ENCODE measurements around the gene SLC24A2. TPM values are rescaled to one million over a fixed set of nuclear protein-coding genes. Genes with fewer than 3 reads are reported as not detected.
"Not testable (repeated sequence)": the region's sequence is repeated elsewhere in the genome, so short reads cannot be mapped to it uniquely, and the experiment has no call there.

SLC24A2 gene
- total RNA-seq (2014; rRNA removed; shearing (Covaris generic)), result not detected in 2 replicates

DNA sequence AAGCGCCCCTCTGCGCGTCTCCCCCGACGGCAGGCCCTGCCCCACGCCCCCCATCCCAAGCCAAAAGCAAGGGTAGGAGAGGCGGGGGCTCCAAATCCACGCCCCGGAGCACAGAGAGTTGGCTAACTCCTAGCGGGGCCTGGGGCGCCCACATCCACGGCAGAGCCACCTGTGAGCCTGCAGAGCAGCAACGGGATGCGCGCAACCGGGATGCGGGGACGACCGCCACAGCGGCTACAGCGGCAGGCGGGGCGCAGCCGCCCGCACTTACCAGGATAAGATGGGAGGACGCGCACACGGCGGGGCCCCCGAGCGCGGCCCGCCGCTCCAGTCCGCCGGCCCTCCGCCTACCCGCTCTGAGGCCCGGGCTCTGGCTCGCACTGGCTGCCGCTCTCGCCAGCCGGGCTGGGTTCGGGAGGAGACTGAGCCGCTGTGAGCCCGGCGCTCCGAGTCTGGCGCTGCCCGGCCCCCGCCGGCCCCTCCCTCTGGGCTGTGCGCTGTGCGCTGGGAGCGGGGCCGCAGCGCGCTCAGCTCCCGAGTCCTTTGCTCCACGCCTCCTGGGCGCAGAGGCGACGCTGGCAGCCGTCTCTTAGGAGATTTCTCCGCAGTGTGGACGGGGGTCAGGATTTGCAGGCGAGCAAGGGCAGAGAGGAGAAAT lies at the start of gene SLC24A2:
Gene SLC24A2, minus strand, starts transcription at position 424 of the 658 bp plus-strand sequence.
- peak; percentile 43 for DNase-seq (ENCODE audit: low spot score)
- in situ Hi-C loops (cut with HindIII; ENCODE audit: low sequenced_read_pairs), result no loop called here

DNA sequence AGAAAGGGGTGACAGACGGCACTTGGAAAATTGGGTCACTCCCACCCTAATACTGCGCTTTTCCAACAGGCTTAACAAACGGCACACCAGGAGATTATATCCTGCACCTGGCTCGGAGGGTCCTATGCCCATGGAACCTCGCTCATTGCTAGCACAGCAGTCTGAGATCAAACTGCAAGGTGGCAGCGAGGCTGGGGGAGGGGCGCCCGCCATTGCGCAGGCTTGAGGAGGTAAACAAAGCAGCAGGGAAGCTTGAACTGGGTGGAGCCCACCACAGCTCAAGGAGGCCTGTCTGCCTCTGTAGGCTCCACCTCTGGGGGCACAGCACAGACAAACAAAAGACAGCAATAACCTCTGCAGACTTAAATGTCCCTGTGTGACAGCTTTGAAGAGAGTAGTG lies 44.5 kb upstream of the SLC24A2 start:
- in situ Hi-C loops (cut with HindIII; ENCODE audit: low sequenced_read_pairs), result not testable (repeated sequence)

GRCh38 chr9:19830796-19831195 lies 42.0 kb upstream of the SLC24A2 start:
- in situ Hi-C loops (cut with HindIII; ENCODE audit: low sequenced_read_pairs), result no loop called here

More for the DNA sequence above, 44.5 kb upstream of the SLC24A2 start:
- DNase-seq (ENCODE audit: low spot score), result not testable (repeated sequence)

GRCh38 chr9:19828576-19829109 lies 39.8 kb upstream of the SLC24A2 start:
- in situ Hi-C loops (cut with HindIII; ENCODE audit: low sequenced_read_pairs), result no loop called here
- no peak for DNase-seq (ENCODE audit: low spot score)

More at GRCh38 chr9:19830796-19831195, 42.0 kb upstream of the SLC24A2 start:
- no peak for DNase-seq (ENCODE audit: low spot score)

GRCh38 chr9:19816769-19817168 lies 27.9 kb upstream of the SLC24A2 start:
- in situ Hi-C loops (cut with HindIII; ENCODE audit: low sequenced_read_pairs), result no loop called here
- no peak for DNase-seq (ENCODE audit: low spot score)

DNA sequence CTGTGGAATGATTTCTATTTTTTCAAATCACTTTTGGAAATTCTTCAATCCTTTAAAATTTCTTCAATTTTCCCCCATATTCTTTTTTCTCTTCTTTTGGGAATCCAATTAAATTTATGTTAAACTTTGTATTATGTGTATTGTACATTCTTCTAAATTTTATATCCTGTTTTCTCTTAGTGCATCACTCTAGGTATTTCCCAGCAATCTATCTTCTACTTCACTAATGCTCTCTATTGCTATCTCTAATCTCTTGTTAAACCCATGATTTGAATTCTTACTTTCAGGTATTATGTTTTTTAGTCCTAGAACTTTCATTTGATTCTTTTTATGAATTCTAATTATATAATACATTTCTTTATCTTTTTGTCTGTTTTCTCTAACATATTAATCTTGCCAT lies 23.4 kb upstream of the SLC24A2 start:
- no peak for DNase-seq (ENCODE audit: low spot score)
- in situ Hi-C loops (cut with HindIII; ENCODE audit: low sequenced_read_pairs), result no loop called here

DNA sequence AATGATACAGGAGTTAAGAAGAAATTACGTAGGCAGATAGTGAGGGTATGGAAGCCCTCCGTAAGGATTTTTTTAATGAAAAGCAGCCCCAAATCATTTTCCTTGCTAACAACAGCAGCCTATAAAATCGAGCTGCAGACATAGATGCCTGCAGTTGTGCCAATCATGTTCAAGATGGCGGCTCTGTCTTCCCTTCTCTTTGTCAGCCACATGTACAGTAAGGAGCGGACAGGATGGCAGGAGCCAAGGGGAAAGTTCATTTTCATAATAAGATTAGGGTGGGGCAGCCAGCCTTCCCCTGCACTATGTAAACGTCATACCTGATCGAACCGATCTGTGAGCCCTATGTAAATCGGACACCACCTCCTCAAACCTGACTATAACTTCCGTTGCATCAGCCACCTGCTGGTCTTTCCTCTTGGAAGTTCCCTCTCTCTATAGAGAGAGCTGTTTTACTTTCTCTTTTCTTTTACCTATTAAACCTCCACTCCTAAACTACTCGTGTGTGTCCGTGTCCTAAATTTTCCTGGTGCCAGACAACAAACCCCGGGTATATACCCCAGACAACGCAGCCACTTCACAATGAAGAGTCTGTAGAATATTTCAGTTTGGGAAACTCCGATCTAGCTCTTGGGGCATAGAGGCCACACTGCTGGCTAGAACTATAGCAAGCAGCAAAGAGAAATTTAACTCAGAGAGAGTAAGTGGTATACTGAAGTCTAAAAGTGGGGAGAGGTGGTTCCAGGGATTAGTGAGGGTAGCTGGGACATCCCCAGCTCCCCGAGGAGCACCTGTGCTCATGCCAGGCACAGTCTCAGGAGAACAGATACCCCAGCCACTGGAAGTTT lies 20.8 kb upstream of the SLC24A2 start:
- no peak for DNase-seq (ENCODE audit: low spot score)
- in situ Hi-C loops (cut with HindIII; ENCODE audit: low sequenced_read_pairs), result no loop called here

DNA sequence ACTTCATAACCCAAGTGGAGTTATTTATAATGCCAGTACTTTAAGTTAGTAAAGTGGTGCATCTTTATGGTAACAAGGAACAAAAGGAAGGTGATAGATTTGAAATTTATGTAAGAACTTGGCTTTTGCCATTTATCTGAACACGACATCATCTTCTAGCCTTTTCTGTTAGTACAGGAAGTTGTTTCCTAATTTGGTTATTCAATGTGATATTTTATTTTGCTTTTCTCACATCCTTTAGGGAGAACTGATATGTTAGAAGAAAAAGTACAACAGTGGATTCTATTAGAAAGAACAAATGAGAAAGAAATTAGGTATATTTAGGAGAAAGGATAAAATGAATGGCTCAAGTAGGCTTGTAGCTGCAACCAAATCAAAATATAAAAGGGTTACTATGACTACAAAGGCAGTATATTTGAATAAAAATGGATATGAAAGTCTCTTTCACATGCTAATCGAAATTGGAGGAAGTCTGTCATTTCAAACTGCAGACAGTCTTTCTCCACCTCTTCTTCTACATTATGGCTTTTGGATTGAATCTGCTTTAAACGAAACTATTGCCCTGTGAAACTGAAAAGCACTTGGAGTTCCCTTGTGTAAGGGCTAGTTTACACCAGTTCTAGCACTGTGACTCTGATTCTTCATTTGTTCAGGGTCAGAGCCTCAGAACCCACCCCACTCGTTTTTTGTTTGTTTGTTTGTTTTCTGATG lies 18.5 kb upstream of the SLC24A2 start:
- no peak for DNase-seq (ENCODE audit: low spot score)
- in situ Hi-C loops (cut with HindIII; ENCODE audit: low sequenced_read_pairs), result no loop called here

DNA sequence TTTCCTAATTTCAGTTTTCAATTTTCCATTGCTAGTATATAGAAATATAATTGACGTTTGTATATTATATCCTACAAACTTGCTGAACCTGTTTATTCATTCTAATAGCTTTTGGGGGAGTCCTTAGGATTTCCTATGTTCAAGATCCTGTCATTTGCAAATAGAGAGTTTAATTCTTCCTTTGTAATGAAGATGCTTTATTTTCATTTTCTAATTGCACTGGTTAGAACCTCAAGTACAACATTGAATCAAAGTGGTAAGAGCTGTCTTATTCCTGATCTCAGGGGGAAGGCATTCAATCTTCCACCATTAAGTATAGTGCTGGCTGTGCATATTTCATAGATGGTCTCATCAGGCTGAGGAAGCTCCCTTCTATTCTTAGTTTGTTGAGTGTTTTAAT lies 15.6 kb upstream of the SLC24A2 start:
- in situ Hi-C loops (cut with HindIII; ENCODE audit: low sequenced_read_pairs), result no loop called here
- DNase-seq (ENCODE audit: low spot score), result no peak

DNA sequence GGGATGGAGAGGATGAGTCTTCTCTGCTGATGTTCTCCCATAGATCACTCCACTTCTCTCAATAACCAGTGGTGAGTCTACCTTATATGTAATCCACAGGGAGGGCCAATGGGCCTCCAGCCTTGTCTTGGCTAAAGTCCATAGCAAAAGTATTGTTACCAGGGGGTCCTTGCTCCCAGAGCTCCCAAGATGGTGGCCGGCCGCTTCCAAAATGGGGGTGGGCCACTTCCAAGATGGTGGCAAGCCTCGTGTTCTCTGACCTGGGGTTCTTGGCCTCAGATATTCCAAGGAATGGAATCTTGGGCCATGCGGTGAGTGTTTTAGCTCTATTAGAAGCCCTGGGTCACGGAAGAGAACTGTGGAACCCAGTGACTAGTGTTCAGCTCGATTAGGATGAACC lies 12.0 kb upstream of the SLC24A2 start:
- in situ Hi-C loops (cut with HindIII; ENCODE audit: low sequenced_read_pairs), result no loop called here
- no peak for DNase-seq (ENCODE audit: low spot score)

DNA sequence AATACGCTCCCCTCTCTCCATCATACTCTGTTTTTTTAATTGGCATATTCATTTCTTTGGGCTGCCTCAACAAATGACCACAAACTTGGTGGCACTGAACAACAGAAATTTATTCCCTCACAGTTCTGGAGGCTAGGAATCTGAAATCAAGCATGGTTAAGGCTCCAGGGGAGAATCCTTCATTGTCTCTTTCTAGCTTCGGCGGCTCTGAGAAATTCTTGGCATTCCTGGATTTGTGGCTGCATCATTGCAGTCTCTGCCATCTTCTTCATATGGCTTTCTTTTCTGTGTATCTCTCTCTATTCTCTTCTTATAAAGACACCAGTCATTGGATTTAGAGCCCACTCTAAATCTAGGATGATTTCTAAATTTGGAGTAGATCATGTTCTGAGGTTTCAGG lies 10.9 kb upstream of the SLC24A2 start:
- no peak for DNase-seq (ENCODE audit: low spot score)

DNA sequence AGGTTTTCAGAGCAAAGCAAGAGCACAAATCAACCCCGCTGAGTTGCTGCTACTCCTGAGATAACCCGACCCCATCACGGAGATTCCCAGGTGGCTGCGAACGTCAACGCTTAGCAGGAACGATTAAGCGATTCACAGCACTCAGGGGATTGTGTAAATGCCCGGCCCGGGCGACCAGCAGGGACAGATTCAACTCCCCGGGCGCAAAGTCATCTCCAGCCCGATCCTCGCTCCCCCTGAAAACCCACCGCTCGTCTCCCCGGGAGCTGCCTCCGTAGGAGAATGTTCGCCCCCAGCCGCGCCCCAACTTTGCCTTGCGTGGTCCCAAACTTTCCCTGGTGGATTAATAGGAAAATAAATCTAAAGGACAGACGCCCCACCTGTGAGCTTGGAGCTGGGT lies 685 bp downstream of the SLC24A2 start:
- DNase-seq (ENCODE audit: low spot score), result peak; percentile 38
- in situ Hi-C loops (cut with HindIII; ENCODE audit: low sequenced_read_pairs), result no loop called here

More for the DNA sequence above, 10.9 kb upstream of the SLC24A2 start:
- in situ Hi-C loops (cut with HindIII; ENCODE audit: low sequenced_read_pairs), result no loop called here

- DNase-seq (ENCODE audit: low spot score), result peak; percentile 15
- in situ Hi-C loops (cut with HindIII; ENCODE audit: low sequenced_read_pairs), result no loop called here
Observed at GRCh38 chr9:19787672-19788071, 1.2 kb downstream of the SLC24A2 start.

- in situ Hi-C loops (cut with HindIII; ENCODE audit: low sequenced_read_pairs), result no loop called here
- DNase-seq (ENCODE audit: low spot score), result peak; percentile 49
Observed at GRCh38 chr9:19785230-19785629, 3.6 kb downstream of the SLC24A2 start.

DNA sequence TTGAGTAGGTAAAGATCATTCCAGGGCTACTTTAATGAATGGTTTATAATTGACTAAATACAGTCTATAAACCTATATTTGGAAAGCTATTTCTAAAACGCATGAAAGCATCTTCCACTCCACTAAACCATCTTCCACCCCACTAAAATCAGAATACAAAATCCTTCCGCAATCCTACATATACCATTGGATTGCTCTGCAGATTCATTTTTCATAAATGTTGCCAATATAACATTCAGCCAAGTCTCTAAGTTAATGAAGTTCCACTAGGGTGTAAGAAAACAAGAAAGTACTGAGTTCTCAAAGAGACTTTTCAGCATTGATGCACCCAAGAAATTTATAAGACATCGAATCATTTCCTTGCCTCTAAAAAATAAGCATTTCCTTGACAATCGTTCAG lies 4.7 kb downstream of the SLC24A2 start:
- no peak for DNase-seq (ENCODE audit: low spot score)
- in situ Hi-C loops (cut with HindIII; ENCODE audit: low sequenced_read_pairs), result no loop called here

GRCh38 chr9:19783500-19783899 lies 5.3 kb downstream of the SLC24A2 start:
- peak; percentile 21 for DNase-seq (ENCODE audit: low spot score)
- in situ Hi-C loops (cut with HindIII; ENCODE audit: low sequenced_read_pairs), result no loop called here

- DNase-seq (ENCODE audit: low spot score), result peak; percentile 52
- in situ Hi-C loops (cut with HindIII; ENCODE audit: low sequenced_read_pairs), result no loop called here
Observed at GRCh38 chr9:19782005-19782404, 6.8 kb downstream of the SLC24A2 start.

GRCh38 chr9:19781240-19781639 lies 7.6 kb downstream of the SLC24A2 start:
- peak; percentile 11 for DNase-seq (ENCODE audit: low spot score)
- in situ Hi-C loops (cut with HindIII; ENCODE audit: low sequenced_read_pairs), result no loop called here

GRCh38 chr9:19771446-19771845 lies 17.4 kb downstream of the SLC24A2 start:
- in situ Hi-C loops (cut with HindIII; ENCODE audit: low sequenced_read_pairs), result no loop called here

GRCh38 chr9:19770973-19771372 lies 17.9 kb downstream of the SLC24A2 start:
- in situ Hi-C loops (cut with HindIII; ENCODE audit: low sequenced_read_pairs), result no loop called here
- DNase-seq (ENCODE audit: low spot score), result peak; percentile 17

More at GRCh38 chr9:19771446-19771845, 17.4 kb downstream of the SLC24A2 start:
- no peak for DNase-seq (ENCODE audit: low spot score)

All from G401 (cell line).